HG03558 (cell line): Measurements from ENCODE around the gene MTOR.
"Not testable (repeated sequence)": the region's sequence is repeated elsewhere in the genome, so short reads cannot be mapped to it uniquely, and the experiment has no call there.

Experiments used
- ATAC-seq: cut with Tn5 transposase; IDR thresholded peaks from one replicate; pipeline ENCODE4 v1.9.1; 2021; ENCODE audit warnings: moderate number of reproducible peaks; ENCODE audit not compliant: unreplicated experiment; ENCODE audit errors: extremely low read depth

Gene MTOR

DNA sequence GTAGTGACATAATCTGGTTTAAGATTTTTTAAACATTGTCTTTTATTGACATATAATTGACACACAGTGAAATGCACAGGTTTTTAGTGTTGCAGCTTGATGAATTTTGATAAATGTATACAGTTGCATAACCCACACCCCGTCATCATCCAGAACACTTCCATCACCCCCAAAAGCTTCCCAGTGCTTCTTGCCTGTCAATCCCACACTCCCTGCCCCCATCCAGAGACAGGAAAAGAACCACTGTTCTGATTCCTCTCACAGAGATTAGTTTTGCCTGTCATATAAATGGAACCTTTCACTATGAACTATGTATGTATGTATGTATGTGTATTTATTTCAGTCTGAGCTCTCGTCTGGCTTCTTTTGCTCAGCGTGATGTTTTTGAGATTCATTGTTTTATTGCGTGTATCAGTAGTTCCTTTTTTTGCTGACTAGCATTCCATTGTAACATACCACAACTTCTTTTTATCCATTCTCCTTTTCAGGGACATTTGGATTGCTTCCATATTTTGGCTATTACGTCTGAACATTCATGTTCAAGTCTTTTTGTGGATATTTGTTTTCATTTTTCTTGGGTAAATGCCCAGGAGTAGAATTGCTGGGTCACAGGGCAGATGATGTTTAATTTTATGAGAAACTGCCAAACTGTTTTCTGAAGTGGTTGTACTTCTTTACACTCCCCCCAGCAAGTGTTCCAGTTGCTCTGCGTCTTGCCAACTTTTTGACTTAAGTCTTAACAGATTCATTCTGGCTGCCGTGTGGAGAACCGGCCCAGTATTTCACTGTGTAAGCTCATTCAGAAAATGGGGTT lies 19.4 kb upstream of the MTOR start:
- ATAC-seq = no peak

GRCh38 chr1:11280719-11281376 lies 18.5 kb upstream of the MTOR start:
- no peak for ATAC-seq

GRCh38 chr1:11279630-11280029 lies 17.3 kb upstream of the MTOR start:
- ATAC-seq = no peak

DNA sequence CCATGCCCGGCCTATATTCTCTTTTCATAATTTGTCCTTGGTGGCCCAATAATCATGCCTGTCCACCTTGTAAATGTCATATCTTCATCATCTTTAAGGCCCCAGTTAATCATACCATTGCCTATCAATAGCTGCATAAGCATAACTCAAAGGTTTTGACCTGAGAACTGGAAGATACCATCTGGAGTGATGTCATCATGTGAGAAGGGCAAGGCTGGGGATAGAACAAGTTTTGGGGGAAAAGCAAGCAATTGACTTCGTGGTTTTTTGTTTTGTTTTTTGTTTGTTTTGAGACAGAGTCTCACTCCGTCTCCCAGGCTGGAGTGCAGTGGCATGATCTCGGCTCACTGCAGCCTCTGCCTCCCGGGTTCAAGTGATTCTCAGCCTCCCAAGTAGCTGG lies 16.8 kb upstream of the MTOR start:
- ATAC-seq = no peak

- peak; percentile 28 for ATAC-seq
These were observed 11.4 kb upstream of the MTOR start for GRCh38 chr1:11273595-11274234.

DNA sequence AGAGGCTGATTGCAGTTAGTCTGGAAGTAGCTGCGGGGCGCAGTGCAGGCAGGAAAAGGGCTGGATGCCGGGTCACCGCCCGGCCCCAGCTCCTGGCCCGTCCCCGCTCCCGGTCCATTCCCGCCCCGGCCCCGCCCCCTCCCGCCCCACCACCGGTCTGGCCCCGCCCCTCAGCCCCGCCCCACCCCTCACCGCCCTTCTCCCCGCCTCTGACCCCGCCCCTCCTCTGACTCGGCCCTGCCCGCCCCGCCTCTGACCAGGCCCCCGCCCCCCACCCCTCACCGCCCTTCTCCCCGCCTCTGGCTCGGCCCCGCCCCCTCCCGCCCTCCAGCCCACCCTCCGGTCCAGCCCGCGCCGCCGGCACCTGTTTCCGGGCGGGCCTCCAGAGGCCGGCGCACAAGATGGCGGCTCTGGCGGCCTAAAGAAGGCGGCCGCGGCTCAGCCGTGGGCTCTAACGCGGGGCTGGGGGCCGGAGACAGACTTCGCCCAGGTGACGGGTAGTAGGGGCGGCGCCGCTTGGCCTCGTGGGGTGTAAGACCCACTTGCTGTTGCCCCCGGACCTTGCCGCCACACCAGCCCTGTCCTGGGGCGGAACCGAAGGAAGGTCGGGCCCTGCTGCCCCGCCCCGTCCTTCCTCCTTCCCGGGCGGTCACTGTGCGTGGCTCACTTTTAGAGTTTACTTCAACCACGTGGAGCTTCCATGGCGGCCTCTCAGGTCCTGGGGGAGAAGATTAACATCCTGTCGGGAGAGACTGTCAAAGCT lies 10.7 kb upstream of the MTOR start, which contains the start of gene UBIAD1:
TSS of gene UBIAD1 (plus strand) at position 367 of the 763 bp plus-strand sequence. CDS start at position 701, 334 bp downstream.
- peak; percentile 53 for ATAC-seq

- ATAC-seq = no peak
These were observed 10.1 kb upstream of the MTOR start for GRCh38 chr1:11272544-11272831.

DNA sequence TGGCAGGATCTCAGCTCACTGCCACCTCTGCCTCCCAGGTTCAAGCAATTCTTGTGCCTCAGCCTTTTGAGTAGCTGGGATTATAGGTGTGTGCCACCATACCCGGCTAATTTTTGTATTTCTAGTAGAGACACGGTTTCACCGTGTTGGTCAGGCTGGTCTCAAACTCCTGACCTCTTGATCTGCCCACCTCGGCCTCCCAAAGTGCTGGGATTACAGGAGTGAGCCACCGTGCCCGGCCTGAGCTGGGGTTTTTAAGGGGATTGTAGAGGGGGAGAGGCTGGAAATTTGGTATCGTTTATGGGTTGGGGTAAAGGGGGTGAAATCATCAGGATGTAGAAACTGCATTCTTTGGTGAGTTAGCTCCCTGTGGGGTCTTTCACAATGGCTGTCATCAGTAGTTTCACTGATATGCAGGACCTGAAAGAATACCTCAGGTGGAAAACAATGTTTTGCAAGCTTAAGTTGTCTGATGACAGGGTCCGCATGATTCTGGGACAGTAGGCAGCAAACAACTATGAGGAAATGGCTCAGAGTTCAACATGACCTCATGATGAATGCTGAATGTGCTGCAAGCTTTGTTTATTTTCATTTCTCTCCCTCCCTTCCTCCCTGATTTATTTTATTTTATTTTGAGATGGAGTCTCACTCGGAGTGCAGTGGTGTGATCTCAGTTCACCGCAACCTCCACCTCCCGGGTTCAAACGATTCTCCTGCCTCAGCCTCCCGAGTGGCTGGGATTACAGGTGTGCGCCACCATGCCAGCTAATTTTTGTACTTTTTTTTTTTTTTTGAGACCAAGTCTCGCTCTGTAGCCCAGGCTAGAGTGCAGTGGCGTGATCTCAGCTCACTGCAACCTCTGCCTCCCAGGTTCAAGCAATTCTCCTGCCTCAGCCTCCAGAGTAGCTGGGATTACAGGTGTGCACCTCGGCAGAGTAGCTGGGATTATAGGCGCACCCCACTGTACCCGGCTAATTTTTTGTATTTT lies 5.3 kb upstream of the MTOR start:
- not testable (repeated sequence) for ATAC-seq

DNA sequence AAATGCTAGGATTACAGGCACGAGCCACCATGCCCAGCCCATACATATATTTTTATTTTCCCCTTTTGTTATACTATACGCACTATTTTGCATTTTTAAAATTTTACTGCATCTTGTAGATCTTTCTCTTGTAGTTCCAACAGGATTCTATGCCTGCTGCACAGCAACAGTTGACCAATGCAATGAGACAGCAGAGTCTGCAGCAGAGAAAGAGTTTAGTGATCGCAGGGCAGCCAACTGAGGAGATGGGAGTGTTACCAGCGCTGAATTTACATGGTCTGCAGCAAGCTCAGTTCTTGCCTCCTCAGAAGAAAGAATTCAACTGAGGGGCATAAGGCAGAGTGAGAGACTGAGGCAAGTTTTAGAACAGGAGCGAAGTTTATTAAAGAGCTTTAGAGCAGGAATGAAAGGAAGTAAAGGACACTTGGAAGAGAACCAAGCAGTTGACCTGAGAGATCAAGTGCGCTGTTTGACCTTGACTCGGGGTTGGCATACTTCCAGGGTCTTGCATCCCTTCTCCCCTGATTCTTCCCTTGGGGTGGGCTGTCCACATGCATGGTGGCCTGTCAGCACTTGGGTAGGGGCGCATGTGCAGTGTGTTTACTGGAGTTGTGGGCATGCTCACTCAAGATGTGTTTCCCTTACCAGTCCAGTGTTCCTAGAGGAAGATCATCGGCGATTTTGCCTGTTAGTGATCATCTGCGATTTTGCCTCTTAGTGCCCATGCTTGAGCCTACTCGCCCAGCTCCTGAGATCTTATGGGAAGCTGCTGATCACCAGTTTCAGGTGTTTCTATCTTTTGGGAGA lies 4.1 kb upstream of the MTOR start:
- ATAC-seq = no peak

DNA sequence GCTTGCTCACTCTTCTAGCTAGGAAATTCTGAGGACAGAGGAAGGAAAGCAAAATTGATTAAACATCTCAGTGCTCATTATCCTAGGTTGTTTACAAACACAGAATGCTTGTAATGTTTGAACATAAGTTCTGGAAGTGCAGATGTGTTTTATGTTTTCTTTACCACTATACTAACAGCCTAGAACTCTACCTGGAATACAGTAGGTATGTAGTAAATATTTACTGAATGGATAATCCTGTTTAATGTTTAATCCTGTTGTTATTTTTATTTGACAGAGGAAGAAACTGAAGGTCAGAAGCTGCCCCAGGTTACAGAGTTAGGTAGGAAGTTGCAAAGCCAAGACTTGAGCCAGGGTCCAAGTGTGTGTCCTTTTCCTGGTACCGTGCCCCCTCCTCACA lies 6.1 kb downstream of the MTOR start:
- no peak for ATAC-seq

DNA sequence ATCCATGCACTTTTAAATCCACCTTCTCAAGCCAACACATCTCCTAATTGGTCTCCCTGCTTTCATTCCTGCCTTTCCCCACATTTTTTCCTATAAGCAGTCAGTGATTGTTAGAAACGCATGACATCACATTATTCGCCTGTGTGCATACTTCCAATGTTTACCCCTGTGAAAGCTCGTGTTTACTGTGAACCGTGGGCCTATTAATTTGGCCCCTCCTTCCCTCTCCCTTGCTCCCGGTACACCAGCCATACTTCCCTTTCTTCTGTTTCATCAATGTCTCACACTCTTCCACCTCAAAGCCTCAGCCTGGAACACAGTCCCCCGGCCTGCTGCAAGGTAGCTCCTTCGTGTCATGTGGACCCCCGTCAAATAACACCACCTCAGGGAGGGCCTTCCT lies 9.1 kb downstream of the MTOR start:
- ATAC-seq = no peak

GRCh38 chr1:11252538-11252937 lies 9.8 kb downstream of the MTOR start:
- no peak for ATAC-seq

DNA sequence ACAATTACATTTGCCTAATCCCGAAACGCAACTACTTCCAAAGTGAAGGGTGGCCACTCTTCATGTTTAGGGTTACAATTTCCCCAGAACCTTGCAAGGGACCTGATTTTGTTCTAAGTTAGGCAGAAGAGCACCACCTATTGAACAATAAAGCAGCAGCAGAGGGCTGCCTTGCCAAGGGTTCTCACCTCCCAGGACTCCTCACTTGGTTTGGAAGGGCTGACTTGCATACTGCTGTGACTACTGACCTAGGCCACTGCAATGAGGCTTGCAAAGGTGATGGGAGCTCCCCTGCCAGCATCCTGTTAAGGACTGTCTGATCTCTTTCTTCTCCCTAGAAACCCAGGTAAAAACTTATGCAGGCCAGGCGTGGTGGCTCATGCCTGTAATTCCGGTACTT lies 14.2 kb downstream of the MTOR start:
- ATAC-seq = no peak

DNA sequence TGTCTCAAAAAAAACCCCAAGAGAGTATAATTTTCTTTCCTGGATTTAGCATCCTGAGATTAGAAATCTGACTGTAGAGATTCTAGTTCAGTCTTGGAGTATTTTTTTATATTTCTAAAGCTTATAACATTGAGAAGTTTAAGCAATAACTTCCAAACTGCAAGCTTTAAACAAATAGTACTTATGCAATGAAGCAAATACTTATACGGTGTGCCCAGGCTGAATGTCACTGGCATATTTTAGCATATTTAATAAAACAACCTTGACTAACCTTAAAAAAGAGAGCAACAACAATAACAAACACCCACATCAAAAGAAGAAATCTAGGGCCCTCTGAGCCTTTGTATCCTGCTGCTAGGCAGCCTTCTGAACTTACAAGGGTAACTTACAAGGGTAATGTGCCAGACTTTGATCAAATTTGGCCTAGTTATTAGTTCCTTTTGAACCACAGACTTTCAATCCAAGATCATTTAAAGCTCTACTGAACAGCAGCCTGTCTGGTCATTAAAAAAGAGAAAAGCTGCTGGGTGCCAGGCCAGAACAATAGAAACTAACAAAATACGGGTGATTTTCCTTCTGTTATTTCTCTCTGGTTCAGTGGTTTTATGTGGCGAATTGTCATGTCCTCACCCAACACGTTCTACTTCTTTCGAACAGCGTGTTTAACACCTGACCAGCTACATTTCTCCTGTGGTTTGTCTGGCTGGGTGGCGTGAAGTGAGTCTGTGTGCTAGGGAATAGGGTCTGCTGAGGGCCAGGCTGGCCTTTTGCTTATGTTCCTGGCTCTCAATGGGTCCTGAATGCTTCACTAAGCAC lies 16.2 kb downstream of the MTOR start:
- no peak for ATAC-seq

- no peak for ATAC-seq
These were observed 17.1 kb downstream of the MTOR start for GRCh38 chr1:11245248-11245647.

DNA sequence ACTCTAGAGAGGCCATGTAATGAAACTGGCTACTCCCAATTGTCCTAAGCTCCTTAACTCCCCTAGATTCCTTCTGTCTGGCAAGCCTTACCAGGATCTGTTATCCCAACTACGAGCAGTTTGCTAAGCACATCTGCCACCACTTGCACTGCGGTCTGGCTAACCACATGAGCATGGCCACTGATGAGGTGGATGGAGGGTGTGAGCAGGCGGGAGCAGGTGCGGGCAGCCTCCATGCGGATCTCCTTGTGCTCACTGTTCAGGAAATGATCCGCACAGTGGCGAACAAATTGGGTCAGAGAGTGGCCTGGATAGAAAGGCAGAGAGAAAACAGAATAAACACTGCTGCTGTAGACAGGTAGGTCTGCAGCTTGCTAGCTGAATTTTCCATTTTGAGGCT lies 24.0 kb downstream of the MTOR start:
- no peak for ATAC-seq

DNA sequence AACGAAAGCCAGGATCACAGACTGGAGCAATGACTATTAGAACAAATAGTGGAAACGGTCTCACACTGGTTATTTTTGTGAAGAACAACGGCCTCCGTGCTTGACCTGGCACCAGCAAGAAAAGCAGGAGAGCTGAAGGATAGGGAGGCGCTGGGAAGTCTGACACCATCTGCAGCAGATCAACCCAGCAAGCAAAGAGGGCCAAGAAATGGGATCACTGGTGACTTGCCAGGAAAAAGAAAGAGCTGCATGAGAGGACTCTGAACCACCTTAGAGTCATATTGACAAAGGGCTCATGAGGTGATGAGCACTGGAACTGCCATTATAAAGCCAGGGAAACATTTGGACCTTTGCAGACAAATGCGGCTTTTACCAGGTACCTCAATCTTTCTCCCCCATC lies 25.0 kb downstream of the MTOR start:
- no peak for ATAC-seq

- no peak for ATAC-seq
These were observed 29.1 kb downstream of the MTOR start for GRCh38 chr1:11233208-11233607.
